HG03469 (cell line): ENCODE data around the gene PLEKHG3.

Experiments
- ATAC-seq: cut with Tn5 transposase; IDR thresholded peaks from one replicate; pipeline ENCODE4 v1.9.1; 2021; ENCODE audit warnings: mild to moderate bottlenecking, moderate library complexity, moderate number of reproducible peaks; ENCODE audit not compliant: unreplicated experiment

The PLEKHG3 gene

DNA sequence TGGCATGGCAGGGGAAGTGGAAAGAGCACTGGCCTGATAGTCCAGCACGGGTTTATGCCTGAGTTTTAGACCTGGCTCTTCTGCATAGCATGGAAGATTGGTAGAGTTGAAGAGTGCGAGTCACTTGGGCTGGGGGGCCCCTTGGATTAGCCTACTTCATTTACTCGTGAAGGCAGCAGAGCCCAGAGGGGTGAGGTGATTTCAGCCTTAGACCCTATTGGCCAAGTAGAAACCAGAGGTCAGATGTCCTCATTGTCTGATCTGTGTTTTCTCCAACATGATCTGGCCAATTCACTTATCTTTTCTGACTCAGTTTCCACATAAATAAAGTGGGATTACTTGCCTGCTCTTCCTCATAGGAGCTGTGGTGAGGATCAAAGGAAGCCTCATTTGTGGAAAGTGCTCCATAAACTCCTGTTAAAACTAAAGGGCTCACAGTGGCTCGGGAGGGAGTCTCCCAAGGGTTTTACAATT is 1.9 kb downstream of the PLEKHG3 start:
- no peak for ATAC-seq

DNA sequence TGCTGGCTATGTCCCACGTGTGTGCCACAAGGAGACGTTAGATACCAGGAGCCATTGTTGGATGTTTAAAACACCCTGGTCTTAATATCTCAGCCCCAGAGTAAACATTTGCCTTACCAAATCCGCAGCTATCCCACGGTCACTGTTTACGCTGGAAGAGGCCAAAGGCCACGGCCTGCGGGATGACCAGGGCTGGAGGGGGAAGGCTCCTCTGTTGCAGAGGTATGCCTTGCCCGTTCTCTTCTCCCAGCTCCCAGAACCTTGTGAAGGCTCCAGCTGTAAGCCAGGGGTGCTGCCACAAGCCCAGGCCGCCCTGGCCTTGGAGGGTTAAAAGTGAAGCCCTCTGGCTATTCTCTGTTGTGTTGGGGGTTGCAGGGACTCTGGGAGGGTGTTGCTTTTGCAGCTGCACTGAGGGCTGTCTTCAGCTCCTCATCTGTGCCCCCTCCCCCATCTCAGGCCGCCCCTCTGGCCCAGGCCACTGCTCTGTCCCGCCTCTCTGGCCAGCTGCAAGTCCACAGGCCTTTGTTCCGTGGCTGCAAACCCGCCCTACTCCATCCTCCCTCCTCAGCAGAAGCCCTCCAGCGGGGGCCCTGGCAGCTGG is 2.5 kb downstream of the PLEKHG3 start:
- ATAC-seq = no peak

DNA sequence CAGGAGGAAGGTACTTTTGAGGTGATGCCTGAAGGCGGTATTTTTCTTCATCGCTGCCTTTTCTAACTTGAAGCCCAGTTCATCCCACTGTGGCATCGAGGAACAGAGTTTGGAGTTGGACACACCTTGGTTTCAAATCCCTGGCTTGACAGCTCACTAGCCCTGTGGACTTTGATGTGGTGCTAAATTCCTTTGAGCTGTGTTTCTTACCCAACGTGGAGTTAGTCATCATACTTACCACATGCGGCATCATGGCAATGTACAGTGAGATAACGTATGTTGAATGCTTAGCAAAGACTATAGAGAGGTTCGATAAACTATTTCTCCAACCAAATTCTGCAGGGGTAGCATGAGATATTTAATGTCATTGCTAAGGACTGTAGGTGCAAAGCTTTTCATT is 3.4 kb downstream of the PLEKHG3 start:
- ATAC-seq = no peak

DNA sequence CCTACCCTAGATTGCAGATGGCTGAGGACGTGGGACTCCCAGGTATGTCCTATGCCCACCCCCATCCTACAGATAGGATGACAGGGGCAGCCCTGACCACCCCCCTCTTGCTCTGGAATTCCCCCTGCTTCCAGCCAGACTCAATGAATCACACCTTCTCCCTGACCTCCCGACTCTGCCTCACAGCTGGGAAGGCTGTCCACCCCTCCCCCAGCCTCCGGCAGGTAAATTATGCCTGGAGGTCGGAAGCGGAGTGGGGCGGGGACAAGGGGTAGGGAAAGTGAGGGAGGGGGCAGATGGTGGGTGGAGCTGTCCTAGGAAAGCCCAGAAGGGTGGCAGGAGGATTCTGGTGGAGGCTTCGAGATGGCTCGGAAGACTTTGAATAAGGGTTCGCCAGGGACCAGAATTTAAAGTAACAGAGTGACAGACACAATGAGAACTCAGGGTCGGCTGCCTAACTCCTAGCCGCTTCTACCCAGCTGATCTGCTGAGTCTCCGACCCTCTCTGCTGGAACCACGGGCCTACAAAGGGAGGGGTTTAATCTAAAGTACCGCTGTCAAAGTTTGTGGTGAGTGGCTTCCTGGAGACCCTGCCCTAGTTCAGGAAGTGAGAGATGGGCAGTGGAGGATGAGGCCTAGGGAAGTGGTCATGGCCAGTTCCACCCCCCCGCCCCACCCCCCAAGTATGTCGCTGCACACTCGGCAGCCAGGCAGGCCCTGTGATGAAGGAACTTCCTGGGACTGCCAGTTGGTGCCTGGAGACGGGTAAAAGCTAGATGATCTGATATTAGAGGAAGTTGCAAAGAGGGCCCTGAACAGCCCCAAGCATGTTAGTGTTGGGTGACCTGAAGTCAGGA is 4.2 kb downstream of the PLEKHG3 start:
- ATAC-seq = no peak

DNA sequence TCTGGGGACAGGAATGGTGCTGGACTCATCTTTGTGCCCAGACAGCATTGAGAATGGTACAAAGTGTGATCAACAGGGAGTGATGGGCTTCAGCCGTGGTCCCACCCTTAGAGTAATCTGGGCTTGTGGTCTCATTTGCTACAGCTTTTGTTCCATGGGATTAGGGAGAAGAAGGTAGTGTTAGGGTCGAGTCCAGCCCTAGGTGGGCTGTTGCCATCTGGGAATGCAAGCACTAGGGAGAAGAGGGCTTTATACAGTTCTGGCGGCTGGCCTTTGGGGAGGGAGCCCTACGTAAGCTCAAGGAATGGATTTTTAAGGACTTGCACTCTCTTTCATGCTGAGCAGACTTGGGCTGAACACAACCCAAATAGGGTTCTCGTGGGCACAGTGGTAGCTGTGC is 4.9 kb downstream of the PLEKHG3 start:
- no peak for ATAC-seq

DNA sequence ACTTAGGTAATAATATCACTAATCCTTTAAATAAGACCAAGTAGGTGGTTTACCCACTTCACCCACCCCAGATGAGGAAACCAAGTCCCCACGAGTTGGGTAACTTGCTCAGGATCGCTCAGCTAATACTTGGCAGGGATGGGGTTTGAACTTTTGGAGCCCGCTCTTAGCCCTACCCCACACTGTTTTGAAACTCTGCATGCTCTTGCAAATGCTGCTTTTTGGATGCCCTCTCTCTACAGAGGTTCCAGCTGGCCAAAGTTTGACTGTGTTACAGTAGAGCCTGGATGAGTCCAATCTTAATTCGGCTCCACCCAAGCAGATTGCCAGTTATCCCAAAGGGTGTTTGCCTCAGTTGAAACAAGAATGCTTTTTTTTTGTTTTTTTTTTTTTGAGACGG is 6.8 kb downstream of the PLEKHG3 start:
- ATAC-seq = no peak

DNA sequence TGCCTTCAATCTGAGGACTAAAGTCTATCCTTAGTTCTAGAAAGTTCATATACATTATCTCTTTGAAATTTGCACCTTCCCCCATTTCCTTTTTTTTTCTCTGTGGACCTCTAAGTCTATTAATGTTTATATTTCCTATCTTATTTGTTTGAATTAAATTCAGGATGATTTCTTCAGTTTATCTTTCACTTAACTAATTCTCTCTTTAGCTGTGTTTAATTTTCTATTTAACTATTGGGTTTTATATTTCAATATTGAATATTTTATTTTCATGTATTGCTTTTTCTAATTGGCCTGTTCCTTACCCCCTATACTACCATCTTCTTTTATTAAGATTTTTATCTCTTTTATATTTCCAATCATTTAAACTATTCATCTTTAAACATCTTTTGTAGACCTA is 9.5 kb downstream of the PLEKHG3 start:
- ATAC-seq = no peak

DNA sequence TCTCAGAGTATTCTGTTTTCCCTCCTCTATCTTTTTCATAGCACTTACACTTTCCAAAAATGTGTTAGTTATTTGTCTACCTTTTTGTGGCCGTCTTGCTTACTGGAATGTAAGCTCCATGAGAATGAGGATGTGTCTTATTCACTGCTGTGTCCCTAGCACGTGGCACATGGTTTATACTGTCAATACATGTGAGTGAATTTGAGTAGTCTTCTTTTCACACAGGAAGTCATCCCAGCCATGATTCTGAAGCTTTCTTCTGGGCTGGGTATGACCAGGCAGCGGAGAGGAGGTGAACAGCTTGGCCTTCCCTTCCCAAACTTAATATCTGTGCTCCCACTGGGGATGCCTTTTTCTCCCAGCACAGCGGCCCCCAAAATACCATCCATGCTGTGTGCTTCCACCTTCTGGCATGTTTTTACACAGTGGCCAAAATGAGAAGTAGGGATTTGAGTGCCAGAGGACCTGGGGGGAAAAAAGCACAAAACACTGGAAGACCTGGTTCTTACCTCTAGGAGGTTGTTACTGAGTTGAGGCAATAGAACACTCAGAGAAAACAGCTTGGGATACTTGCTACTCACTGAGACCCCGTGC is 10.3 kb downstream of the PLEKHG3 start:
- no peak for ATAC-seq

DNA sequence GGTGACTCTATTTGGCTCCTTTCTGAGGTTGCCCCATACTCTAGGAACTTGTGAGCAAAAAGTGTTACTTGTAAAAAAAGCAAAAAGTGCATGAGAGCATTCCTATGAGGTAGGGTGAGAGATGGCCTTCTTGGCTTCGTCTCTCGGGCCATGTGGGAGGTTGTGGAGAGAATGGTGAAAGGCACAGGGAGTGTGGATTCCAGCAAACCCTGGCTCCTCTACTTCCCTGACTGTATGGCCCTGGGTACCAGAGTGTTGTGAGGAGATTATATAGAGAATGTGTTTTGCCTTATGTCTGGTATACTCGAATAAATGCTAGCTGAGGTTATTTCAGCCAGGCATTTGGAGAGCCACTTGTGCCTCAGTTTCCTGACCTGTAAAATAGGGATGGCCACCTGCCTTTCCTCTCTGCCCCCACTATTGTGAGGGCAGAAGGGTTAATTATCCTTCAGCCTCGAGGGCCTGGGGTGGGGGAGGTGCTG is 11.0 kb downstream of the PLEKHG3 start:
- no peak for ATAC-seq

DNA sequence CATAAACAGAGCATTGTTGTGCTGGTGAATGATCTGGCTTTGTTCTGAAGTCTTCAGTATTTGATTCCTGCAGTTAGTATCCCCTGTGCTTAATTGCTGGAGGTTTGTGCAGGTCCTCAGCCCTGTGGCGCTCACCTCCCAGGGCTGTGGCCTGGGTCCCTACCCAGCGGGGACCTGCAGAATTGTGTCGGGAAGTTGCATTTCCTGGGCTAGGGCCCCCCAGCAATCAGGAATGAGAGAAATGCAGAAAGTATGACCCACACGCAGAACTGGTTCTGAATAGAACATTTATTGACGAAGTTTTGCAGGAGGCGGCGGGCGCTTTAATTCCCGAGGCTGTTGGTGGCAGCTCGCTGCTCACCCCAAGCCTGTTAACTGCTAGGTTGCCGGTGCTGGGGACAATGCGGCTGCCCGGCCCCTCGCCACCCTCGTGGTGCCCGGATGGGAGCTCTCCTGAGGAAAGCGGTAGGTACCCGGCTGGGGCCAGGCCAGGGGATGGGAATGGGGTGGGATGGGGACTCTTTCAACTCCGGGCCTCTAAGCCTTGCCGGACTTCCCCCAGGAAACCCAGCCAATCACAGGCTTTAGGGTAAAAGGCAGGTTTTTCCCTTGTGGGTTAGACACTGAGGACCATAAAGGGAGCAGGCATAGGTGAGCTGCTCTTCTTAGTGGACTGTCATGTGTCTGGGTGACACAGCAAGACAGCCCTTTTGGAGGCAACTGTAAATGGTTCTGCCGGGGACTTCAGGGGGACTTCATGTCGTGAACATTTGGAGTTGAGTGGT is 11.6 kb downstream of the PLEKHG3 start:
- ATAC-seq = no peak

DNA sequence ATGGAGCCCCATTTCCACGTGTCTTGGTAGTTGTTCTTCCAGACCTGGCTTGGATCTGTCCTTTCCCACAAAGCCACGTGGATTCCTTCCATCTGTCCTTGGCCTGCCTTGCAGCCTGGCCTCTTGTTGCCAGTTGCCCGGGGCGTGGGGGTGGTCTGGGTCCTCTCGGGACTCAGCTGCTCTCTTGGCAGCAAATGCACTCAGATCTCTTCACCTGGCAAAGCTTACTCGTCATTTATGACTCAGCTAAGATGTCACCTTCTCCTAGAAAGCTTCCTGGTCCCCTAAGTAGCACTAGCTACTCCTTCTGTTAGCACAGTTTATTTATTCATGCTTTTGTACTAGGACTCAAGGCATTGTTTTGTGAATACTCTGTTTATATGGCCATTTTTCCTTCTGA is 13.6 kb downstream of the PLEKHG3 start:
- ATAC-seq = no peak

DNA sequence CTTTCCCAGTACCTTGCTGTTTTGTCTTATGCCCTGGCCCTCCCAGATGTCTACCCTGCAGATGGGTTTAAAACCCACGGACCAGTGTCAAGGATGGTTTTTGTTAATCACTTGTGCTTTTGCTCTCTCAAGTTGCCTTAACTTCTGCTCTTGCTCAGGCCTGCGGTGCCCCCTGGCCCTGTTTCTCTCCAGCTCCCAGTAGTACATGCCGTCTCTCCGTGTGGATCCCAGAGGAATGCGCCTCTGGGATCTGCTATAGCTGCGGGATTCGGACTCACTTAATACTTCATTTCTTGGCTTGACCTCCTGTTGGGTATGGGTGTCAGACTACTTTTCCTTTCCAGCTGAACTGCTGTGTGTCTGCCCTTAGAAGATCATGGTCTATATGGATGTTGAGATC is 14.5 kb downstream of the PLEKHG3 start:
- ATAC-seq = no peak

DNA sequence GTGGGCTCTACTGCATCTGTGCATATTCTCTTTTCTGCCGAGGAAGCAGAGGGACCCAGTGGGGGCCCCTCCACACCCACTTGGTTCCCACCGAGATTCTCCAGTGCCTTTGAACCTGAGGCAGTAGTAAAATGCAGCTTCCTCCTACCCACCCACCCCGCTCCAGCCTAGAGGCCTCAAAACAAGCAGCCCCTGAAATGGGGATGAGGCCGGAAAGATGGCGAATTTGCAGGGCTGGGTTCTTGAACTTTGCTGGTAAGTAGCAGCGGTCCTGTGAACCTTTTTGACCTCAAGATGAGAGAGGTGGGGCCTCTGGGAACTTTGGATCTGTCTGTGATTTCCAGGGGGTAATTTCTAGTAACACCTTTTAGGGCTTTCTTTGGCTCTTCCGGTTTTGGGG is 15.4 kb downstream of the PLEKHG3 start:
- ATAC-seq = no peak

DNA sequence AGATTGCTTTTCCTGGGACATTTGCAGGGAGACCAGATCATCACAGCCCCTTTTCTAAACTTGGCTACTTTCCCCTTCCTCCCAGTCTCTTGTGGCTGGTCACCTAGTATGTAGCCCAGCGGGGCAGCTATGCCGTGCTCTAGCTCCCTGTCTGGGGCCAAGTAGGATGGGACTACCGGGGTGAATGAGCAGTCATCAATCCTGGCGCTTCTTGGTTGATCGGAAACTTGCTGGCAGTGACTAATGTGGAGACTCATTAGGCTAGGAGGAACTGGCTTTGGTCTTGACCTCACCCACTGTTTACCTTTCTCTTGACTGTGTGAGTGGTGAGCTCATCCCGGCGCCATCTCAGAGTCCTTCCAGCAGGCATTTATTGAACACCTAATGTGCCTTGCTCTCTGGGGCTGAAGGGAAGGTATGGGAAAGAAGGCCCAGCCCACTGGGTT is 15.9 kb downstream of the PLEKHG3 start:
- no peak for ATAC-seq

DNA sequence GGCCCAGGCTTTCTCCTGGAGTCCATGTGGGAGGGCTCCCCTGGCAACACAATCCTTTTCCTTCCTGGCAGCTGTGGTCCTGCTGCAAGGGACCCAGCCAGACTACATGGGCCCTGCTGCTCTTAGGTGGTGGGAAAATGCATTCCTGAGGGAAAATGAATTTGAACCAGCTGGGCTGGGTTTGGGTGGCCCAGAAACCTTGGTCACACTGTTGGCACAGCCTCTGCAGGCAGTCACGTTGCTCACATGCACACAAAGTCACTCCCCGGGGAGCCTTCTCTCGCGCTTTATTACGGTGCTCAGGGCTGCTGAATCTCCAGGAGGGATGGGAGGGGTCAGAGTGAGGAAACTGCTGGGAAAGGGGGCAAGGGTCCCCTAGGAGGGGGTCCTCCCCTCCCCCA is 17.2 kb downstream of the PLEKHG3 start:
- no peak for ATAC-seq

DNA sequence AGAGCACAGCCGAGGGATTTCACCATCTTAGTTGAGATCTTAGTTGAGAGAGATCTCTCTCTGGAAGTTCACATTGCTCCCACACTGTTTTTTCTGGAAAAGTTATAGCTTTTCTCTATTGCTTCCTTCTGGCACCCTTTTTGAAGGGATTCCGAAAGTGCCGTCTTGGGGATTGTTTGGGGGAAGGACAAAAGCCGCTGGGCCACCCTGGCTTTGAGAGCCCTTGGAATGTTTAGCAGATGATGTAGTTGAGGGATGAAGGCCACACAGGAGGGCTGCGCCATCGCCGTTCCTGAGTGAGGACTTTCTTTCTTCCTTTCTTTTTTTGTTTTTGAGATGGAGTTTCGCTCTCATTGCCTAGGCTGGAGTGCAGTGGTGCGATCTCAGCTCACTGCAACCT is 17.7 kb downstream of the PLEKHG3 start:
- no peak for ATAC-seq

DNA sequence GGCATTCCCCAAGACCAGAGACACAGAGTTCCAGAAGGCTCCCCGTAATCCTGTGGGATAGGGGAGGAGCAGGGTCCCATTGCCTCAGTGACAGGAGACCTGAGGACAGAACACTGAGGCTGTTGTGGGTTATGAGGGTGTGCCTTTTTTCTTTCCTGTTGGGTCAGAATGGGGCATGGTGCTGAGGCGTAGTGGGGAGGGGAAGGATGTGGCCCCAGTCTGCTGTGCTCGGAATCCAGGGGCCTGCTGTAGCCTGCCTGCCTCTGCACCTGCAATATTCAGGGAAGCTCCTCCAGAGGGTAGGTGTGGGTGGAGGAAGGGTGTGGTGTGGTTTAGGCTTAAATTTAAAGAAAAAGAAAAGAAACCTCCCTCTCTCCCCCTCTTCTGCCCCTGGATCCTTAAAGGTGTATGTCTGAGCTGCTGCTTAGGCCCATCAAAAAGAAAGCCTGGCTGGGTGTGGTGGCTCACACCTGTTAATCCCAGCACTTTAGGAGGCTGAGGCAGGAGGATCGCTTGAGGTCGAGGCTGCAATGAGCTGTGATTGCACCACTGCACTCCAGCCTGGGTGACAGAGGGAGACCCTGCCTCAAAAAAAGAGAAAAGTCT is 18.7 kb downstream of the PLEKHG3 start:
- no peak for ATAC-seq

DNA sequence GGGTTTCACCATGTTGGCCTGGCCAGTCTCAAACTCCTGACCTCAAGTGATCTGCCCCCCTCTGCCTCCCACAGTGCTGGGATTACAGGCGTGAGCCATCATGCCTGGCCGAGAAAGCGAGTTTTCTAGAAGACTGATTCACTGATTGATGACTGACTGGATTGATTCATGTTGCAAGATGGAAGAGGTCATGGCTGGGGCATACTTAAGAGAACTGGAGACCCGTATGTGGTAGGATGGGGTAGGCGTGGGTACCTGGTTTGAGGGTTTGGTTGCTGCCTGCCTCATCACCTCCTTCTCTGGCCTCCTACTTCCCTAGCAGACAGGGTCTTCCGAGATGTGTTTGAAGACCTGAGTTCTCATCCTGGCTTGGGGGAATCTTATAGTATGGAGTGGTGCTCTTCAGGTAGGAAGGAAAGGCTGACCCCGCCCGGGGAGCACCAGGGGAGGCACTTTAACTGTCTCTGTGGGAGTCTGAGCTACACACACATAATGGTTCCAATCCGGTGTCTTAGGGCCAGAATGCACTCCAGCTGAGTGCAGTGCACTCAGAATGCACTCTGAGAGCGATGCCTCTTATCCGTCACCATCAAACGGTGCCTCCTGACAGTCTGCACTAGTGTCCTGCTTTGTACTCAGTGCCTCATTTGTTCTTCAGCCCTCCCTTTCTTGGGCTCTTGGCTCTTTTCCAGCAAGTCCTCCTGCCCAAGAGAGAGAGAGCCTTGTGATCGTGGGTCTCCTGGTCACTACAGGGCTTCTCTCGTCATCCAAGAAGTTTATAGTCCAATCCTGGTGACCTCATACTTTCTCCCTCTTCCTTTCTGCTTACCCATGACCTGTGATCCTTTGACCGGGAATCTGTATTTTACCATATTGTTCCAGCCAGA is 19.7 kb downstream of the PLEKHG3 start:
- ATAC-seq = no peak

DNA sequence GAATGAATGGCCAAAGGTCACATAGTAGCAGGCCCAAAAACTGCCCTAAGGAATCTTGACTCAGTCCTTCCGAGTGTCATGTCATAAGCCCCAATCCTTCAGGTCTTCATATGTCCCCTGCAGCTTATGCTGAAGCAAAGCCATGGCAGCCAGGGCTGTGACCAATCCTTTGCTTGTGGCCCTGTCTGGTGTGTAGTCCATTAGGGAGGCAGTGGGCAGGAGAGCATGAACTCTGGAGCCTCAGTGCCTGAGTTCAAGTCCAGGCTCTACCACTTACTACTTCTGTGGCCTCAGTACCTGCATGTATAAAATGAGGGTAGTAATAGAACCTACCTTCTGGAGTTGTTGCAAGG is 20.3 kb downstream of the PLEKHG3 start:
- ATAC-seq = no peak
